NCI-H2227 (cell line): Measurements from ENCODE around the gene ABHD10.
A peak's percentile ranks its signal among the peaks of the same experiment; 100 is the strongest.

Experiments
- DNase-seq: peaks from one replicate; lab custom pipeline; 2025; ENCODE audit not compliant: unreplicated experiment; lab: John Stamatoyannopoulos, UW

ABHD10 gene

DNA sequence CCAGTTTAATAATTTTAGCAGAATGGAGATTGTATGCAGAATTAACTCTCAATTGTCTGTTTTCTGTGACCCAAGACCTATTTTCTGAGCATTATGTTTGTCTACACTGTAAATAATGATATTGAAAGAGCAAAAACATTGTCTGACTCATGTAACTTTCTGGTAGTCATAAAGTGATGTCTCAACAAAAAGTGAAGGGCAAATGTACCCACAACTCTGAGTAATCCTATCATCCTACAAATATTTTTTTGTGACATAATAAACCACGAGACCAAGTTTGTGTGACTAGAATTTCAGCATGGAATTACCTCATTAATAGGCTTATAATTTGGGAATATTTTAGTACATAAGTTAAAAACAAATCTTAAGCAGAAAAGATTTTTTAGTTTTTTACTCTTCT is 15.4 kb upstream of the ABHD10 start:
- no peak for DNase-seq

- DNase-seq = no peak
Measured at GRCh38 chr3:111965484-111965883, 13.3 kb upstream of the ABHD10 start.

DNA sequence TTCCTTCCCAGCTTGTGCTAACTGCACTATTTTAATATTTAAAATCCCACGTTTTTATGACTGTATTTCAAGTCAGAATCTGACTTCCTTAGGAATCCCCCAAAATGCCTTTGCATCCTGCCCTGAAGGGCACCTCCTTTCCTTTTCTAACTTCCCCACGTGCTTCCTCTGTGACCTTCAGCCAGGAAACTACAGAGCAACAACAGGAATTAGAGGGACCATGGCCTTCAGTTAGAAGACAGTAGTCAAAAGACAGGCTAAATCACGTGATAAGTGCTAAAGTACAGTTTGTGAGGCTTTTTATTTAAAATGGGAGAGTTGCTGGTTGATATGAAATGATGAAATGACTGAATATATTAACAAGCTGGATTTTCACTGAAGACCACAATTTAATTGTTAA is 11.8 kb upstream of the ABHD10 start:
- no peak for DNase-seq

DNA sequence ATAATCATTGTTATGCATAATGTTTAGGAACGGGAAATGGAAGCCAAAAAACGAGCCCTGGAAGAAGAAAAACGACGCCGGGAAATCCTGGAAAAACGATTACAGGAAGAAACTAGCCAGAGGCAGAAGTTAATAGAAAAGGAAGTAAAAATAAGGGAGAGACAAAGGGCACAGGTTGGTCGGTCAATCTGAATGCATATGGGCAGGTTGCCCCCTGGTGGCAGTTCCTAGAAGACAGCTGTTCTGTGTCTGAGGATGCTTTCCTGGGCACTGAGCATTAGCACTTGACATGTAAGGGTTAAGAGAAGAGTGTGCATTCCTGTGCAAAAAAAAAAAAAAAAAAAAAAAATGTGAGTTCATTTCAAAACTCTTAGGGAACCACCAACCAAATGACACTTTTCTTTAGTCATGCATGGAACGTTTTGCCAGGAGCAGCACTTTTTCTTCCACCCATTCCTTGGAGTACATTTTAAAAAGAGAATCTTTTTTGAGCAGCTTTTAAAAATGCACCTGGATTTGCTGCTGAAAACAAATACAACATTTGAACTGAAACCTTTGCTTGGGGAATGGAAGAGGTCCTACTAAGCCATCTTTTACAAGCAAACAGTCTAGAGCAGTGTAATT is 11.1 kb upstream of the ABHD10 start:
- peak; percentile 64 for DNase-seq

DNA sequence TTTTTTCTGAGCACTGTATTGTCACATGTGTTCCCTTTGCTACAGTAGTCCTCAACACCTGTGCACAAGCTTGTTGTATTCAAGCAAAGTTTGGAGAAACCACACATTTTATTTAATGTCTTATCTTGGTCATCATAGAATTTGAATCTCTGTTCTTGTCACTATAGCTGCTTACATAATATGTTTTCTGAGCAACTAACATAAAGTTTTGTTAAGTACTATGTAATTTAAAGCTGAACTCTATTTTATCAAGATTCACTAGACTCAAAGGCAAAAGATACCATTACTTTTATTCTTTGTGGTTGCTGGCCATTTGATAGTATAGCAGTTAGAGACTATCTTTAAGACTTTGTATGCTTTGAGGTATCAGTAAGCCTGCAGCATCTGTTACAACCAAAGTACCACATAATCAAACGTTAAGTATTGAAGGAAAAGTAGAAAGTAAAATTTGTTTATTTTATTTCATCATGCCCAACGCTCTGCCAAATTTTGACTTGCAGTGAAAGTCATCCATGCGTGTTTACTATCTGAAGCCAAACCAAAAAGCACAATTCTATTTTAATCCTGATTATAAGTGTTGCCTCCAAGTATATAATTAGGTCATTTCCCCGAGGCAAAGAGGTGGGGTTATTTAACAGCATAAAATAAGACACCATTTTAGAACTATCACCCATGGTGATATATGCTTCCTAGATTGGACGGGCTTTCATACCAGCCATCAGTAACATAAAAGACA is 10.3 kb upstream of the ABHD10 start:
- no peak for DNase-seq

DNA sequence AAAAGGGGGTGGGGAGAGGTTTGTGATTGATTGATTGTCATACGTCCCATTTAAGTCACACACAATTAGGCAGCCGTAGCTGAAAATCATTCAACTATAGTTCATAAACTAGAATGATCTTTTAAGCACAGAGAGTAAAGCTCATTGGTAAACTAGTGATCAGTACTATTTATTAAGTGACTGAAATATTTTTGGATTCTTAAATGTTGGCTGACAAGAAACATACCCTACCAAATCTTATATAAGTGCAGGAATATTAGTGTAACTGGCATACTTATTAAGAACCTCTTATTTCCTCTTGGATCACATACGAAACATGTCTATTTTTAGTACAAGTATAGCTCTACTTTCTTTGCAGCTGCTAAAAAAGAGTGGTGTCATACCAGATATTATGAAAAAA is 8.4 kb upstream of the ABHD10 start:
- no peak for DNase-seq

DNA sequence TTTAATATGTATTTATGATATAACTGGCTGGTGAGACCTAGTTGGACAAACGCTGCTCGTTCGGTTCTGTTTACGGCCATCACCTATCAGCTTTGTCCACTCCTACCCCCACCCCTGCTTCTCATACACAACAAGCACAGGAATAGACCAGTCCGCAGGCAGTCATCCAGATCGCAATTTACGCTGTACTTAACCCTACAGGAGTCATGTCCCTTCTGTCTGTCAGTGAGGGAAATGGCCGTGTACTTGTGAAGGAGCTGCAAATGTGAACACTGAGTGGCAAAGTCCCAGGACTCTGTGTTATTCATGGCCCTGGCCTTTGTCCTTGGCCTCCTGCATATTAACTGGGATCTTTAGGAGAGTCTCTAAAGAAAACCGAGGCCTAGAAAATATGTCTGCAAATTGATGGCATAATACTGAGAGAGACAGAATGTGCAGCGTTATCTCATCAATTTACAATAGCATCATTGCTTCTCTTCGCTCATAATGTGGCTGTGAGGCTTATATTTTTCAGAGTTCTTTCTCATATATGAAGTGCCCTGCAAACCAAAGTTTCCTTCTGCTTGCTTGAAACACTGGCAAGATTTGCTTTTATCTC is 7.2 kb upstream of the ABHD10 start:
- DNase-seq = peak; percentile 39

- no peak for DNase-seq
Measured at GRCh38 chr3:111972891-111973290, 5.9 kb upstream of the ABHD10 start.

GRCh38 chr3:111975131-111975530 is 3.7 kb upstream of the ABHD10 start:
- no peak for DNase-seq

GRCh38 chr3:111976254-111976653 is 2.6 kb upstream of the ABHD10 start:
- no peak for DNase-seq

- no peak for DNase-seq
Measured at GRCh38 chr3:111979434-111980038, 710 bp downstream of the ABHD10 start.

DNA sequence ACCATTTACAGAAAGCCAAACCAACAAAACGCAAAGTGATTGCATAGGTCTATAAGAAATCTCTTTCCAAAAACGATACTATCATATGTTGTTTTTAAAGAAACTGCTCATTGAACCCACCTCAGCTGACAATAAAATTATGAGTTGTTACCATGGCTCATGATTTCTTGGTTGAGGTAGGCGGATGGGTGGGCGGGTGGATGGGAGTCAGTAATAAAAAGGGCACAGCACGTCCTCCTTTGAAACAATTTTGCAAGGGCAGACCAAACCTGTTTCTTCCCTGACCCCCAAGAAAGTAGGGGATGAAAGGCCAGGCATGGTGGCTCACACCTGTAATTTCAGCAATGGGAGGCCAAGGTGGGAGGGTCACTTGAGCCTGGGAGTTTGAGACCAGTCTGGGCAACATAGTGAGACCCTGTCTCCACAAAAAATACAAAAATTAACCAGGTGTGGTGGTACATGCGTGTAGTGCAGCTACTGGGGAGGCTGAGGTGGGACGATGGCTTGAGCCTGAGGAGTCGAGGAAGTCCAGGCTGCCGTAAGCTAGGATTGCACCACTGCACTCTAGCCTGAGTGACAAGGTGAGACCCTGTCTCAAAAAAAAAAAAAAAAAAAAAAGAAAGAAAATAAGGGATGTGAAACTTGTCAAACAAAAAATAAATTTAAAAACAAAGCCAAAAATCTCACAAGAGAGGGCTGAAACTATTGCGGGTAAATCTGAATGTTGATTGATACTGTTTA is 2.1 kb downstream of the ABHD10 start:
- DNase-seq = no peak

DNA sequence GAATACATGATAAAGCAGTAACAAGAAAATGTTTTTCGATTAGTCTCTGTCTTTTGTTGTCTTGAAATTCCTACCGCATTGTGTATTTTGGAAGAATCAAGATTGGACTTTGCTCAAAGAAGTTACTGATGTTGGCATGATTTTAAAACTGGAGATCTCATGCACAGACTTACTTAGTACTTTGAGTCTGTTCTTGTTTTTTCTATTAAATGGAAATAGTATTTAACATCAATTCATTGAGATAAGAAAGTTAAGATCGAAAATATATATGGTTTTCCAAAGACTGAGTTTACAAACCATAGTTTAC is 2.6 kb downstream of the ABHD10 start:
- DNase-seq = no peak

DNA sequence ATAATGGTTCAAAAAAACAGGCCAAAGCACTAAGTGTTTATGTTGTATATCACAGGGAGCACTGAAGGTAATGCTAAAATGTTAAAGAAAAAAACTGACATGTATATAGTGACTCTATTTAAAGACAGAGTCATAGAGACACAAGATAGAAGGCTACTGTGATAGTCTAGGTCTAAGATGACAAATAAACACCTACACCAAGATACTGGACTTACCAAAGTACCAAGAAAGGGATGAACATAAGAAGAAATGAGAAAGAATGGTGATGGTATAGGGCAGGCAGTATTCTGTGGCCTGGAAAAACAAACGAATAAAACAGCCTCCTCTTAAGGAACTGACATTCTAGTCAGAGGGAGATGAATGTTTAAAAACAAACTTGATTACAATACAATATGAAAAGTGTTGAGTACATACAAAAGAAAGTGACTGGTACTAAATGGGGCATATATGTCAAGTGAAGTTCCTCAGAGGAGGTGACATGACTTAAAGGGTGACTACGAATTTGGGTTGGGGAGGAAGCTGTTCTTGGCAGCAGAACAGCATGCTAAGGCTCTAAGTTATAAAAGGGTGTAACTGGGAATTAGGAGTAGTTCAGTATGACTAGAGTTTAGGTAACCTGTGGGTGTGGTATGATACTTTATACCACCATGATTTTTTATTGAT is 5.9 kb downstream of the ABHD10 start:
- DNase-seq = no peak

DNA sequence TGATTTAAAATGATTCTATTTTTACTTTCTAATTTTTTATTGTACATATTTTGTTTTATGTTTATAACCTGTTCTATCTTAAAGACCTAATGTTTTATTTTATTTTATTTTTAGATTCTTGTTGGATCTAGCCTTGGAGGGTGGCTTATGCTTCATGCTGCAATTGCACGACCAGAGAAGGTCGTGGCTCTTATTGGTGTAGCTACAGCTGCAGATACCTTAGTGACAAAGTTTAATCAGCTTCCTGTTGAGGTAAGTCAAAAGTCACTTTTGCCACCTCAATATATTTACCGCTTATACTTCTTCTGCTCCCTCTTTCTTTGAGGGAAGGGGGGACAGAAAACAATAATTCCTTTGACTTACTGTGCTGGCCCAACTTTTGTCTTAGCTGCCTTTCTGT is 8.0 kb downstream of the ABHD10 start:
- DNase-seq = no peak

- peak; percentile 51 for DNase-seq
Measured at GRCh38 chr3:111989061-111989678, 10.3 kb downstream of the ABHD10 start.

- no peak for DNase-seq
Measured at GRCh38 chr3:111993038-111993437, 14.2 kb downstream of the ABHD10 start.

DNA sequence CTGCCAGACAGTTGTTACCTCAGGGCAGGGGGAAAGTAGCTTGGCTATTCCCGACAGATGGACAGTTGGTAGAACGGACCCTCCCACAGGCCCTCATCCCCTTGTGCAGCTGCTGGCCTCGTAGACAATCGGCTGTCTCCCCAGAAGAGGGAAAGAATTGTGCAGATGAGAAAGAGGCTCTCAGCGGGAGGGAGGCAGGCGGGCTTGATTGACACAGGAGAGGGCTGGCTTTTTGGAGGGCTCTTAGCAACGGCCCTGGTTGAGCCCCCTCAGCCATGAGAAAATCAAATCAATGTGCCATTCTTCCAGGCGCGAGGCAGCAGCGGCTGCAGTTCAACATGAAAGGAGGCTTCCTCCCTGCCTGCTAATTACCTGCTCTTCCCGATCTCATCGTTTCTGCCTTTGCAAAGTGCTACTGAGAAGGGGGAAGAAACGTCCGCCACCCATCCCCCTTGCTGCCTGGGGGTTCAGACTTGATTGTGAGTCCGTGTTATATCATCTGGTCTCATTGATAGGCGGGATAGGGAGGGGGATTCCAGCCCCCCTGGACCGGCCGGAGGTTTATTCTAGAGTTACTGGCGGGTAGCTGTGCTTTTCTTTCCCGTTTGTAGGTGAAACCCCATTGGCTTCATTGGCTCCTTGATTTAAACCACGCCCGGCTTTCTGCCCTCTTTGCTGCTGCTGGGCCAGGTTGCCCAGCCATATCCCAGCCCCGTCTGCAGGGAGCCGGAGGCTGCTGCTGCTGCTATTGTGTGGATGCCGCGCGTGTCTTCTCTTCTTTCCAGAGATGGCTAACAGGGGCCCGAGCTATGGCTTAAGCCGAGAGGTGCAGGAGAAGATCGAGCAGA is 20.0 kb downstream of the ABHD10 start, which contains the start of gene TAGLN3:
Gene TAGLN3, plus strand, starts transcription at position 287 of the 848 bp plus-strand sequence. Its CDS starts 501 bp downstream, at position 788.
- peak; percentile 82 for DNase-seq

- DNase-seq = peak; percentile 50
Measured at GRCh38 chr3:111999484-112000324, 20.9 kb downstream of the ABHD10 start.
